Measurements from ENCODE around the gene ULK3.

Gene ULK3

GRCh38 chr15:74867466-74868038 lies 24.6 kb upstream of the ULK3 start:
- no peak for DNase-seq

DNA sequence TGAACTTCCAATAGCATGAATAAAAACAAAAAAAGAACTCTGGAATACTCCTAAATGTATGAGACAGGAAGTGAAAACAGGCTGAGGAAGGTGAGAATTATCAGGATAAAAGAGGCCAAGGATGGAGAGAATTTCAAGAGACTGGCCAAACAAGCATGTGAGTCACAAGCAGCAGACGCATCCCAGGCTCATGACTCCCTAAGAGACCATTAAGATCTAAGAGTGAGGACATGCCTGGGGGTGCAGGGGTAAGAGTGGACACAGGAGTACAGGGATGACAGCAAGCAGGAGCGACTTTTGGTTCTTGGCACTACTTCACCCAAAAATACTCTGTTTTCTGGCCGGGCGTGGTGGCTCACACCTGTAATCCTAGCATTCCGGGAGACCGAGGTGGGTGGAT lies 23.1 kb upstream of the ULK3 start:
- DNase-seq: no peak

DNA sequence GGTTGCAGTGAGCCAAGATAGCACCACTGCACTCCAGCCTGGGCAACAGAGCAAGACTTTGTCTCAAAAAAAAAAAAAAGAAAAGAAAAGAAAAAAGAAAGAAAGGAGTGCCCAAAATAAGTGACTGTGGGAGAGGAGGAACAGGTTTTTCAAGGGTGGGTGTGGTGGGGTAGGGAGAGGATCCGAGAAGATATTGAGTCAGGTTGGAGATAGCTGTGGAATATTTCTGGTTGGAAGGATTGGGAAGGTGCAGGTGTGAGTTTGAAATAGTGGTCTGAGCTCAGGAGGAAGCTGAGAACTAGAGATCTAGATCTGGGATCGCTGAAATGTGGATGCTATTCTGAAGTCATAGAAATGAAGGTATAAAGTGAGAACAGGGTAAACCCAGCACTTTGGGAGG lies 22.4 kb upstream of the ULK3 start:
- DNase-seq: no peak

DNA sequence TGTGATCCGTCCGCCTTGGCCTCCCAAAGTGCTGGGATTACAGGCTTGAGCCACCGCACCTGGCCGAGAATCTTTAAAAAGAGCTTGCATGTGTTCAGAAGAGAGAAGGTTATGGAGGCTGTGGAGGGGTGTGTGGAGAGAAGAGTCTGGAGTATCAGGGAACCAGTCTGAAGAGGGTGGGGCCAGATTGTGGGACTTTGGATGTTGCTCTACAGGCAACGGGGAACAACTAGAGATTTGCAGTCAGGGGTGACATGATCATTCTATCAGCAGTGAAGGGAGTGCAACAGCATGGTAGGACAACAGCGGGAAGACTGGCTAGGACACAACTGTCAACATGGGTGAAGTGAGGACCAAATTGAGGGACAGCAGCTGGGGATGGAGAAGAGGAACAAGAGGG lies 21.3 kb upstream of the ULK3 start:
- DNase-seq: no peak

DNA sequence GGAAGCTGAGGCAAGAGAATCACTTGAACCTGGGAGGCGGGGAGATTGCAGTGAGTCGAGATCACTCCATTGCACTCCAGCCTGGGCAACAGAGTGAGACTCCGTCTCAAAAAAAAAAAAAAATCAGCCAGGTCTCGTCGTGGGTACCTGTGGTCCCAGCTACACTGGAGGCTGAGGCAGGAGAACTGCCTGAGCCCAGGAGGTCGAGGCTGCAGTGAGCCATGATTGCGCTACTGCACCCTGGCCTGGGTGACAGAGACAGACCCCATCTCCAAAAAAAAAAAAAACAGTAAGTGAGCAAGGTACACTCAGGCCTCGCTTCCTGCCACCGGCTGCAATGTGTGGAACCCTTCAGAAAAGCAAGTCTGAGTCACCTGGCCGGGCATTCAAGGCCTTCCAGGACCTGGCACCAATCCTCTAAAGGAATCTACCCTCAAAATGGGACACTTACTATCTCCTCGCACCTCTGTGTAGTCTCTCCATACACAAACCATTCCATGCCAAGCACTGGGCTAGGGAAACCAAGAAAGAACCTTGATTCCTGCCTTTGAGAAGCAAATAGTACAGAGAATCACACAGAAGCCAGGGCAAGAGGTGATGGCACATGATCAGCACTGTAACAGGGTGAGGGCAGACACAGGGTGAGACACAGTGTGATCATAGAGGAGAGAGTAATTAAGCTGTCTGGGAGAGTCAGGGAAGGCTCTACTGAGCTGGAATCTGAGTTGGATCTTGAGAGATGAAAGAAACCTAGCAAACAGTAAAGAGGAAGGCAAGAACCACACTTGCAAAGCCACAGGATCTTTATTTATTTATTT lies 20.5 kb upstream of the ULK3 start:
- DNase-seq: no peak

DNA sequence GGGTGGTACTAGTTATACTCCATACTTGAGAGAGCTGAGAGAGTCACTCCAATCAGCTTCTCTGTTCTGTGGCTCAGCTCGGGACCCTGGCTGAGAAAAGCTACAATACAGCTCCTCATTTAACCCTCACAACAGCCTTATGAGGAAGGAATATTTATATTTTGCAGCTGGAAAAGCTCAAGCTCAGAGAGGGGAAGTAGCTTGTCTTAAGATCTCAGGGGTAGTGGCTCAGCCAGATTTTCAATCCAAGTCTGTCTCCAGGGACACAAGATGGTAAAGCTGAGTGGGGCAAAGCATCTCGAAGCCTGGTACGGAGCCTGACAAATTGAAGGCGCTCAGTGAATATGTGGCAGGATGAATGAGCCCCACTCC lies 15.4 kb upstream of the ULK3 start:
- no peak for DNase-seq

GRCh38 chr15:74857671-74858368 lies 14.9 kb upstream of the ULK3 start:
- no peak for DNase-seq

GRCh38 chr15:74857082-74857655 lies 14.2 kb upstream of the ULK3 start:
- no peak for DNase-seq

- DNase-seq: no peak
Measured at GRCh38 chr15:74856537-74856936, 13.6 kb upstream of the ULK3 start.

DNA sequence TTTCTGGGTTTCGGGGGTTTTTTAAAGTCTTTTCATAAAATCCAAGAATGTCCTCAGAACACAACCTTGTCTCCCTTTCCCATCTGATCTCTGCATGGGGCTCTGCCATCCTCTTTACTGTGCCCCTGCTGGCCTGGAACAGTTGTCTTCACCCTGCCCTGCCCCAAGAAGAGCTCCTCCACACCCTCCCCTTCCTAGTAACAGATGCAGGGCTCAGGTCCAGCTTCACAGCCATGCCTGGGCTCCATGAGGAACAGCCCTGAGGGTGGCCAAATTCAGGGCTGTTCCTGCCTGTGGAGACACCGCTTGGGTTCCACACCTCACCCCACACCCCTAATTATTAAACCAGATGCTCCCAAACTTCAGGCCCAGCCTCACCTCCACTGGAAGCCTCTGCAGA lies 12.9 kb upstream of the ULK3 start:
- no peak for DNase-seq

- no peak for DNase-seq
Measured at GRCh38 chr15:74854453-74855022, 11.6 kb upstream of the ULK3 start.

DNA sequence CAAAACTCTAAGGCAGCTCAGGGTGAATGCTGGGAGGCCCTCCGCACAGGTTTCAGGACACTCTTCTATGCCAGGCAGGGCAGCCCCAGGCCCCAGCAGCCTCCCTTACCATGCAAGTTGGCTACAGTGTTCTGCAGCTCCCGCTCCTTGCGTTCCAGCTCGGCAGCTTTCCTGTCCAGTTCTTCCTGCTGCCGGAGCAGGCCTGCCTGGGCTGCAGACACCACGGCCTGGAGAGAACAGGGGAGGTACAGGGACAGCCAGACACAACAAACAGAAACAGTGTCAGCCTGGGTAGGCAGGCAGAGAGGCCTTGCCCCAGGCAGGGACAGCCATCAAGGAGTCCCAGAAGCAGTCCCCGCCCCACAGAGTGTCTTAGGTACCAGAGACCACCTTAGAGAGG lies 9.0 kb upstream of the ULK3 start:
- no peak for DNase-seq

- DNase-seq: no peak
Measured at GRCh38 chr15:74850393-74850792, 7.4 kb upstream of the ULK3 start.

DNA sequence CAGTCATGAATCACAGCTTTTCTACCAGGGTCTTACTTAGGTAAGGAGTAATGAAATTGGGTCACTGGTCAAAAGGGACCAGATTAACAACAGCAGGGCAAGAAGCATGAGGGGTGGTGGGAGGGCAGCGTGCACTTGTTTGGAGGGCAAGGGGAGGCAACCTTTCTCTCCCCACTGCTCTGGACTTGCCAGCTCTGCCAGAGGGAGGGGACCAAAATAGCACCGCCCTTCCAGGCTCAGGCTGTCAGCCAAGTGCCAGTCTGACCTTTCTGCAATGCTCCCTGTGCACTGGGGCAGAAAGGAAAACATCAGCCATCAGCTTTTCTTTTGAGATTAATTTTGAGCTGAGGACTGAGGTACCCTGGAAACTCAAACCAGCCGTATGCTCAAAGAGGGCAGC lies 4.5 kb upstream of the ULK3 start:
- no peak for DNase-seq

DNA sequence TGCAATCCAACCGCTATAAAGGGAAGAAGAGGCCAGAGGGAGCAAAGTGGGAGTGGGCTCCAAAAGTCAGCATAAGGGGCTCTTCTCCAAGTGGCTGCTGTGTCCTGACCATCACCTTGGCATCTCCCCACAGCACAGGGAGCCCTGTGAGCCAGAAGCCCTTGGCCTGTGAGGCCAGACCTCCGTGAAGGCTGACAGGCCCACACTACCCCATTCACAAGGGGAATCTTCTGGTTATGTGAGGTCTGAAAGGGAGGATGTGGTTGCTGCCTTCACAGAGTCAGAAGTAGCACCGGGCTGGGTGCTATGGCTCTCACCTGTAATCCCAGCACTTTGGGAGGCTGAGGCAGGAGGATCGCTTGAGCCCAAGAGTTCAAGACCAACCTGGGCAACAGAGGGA lies 2.6 kb upstream of the ULK3 start:
- DNase-seq: no peak

GRCh38 chr15:74845208-74845568 lies 2.2 kb upstream of the ULK3 start:
- no peak for DNase-seq

DNA sequence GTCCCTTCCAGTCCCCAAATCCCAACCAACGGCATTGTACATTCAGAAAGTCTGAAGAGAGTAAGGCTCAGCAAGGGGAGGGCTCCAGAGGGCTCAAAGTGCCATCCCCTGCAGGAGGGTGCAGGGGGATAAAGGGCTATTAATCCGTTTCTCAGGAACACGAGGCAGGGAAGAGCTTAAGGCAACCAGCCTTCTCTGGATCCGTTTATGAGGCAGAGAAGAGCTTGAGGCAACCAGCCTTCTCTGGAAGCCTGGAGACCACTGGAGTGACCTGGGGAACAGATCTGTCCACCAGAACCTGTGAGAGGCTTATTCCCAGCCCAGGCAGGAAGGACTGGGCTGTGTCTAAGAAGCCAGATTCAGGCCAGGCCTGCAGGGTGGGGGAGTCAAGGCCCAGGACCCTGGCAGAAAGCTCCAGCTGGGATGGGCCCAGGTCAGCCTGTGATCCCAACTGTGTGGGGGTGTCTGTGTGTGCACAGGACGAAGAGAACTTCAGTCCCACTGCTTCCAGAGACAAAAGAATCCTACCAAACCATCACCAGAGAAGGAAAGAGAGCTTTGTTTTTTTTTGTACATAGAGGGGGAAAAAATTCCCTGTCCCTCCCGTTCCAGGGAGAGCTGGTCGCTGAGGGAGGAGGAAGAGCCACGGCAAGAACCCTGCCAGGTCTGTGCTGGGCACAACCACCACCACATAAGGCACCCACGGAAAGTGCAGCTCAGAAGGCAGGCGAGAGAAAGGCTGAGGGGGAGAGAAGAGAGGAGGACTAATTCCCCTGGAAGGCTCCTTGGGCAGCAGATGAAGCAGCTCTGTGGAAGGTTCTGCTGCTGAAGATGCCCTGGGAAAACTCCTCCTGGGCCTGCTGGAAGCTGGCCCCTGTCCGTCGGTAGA lies 1.6 kb upstream of the ULK3 start:
- DNase-seq: no peak

DNA sequence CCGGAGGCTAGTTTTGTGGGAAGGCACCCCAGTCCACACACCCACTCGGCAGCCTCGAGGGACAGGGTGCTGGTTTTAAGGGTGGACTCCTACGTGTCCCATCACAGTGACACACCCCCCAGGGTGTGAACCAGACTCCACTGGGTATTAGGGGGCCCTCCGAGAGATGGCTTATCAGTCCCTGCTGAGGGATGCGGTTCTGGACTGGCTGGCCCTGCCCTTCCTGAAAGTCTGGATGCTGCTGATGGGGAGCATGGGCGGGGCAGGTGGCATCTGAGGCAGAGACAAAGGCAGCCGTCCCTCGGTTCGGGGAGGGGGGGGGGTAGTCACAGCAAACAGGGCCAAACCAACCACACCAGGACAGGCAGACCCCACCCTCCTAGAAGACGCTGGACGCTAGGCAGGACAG lies 939 bp upstream of the ULK3 start:
- DNase-seq: no peak

DNA sequence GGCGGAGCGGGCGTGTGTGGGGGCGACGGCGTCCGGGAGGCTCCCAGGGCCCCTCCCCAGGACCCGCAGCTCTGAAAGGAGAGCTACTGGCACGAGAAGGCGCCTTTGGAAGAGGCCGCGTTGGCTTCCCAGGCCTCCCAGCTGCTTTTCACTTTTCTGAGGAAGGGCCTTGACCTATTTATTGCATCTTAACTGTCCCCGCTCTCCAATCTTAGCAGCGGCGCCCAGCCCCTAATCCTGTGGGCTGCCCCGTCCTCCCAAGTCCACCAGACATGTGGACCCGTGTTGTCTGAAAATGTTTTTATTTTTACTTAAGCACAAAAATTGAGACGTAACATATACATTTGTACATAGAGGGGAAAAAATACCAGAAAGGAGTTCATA lies 481 bp upstream of the ULK3 start:
- no peak for DNase-seq

DNA sequence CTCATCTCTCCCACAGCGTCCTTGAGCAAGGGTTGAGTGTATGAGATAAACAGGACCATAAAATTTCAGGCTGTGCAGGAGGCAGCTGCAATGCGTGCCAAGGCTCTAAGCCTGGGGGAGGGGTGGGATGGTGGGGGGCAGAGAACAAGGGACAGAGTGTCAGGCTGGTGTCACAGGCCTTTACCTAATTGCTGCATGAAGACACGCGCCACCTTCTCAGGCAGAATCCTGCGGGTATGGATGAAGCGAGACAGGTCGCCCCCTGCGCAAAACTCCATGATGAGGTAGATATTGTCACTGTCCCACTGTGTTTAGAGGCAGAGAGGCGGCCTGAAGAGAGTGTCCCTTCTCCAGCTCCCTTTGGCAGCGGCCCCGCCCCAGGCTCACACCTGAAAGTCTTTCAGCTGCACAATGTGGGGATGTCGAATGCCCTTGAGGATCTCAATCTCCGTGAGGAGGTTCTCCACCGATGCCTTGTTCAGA lies 1.0 kb downstream of the ULK3 start:
- no peak for DNase-seq

DNA sequence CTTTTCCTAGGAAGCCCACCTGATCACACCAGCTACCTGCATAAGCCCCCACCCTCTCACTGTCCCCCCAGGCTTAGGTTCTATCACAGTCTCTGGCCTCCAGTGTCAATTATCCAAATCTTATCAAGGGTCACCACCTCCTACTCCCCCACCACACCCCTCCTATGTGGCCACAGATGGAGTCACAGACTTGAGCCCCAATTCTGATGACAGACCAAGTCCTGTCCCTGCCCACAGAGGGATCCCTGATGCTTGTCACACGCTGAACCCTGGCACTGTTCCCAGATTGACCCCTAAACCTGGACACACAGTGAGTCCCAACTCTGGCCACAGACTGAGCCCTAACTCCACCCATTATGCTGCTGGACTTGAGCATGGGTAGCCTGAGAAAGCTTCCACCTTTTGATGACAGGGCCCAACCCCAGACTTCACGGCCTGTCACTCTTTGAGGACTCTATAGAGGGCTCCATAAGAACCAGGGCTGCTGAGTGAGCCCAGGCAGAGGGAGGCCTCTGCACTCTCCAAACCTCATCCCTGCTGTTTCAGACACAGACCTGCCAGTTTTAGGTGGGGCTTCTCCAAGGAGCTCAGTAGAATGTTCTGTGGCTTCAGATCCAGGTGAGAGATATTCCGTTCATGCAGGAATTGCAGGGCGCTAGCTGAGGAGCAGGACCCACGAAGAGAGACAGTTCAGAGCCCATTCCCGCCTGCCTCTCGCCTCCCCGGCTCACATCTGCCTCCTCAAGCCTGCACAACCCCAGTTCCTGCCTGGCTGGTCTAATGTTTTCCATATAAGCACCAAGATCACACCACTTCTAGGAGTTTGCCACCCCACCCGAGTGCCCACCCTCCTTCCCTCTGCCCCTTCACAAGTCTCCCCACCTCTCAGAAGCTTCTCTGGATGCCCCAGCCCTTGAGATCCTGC lies 1.8 kb downstream of the ULK3 start:
- no peak for DNase-seq
